ENCODE measurements around the gene NDUFAF5.
"Not testable (repeated sequence)": the region's sequence is repeated elsewhere in the genome, so short reads cannot be mapped to it uniquely, and the experiment has no call there.

The NDUFAF5 gene

DNA sequence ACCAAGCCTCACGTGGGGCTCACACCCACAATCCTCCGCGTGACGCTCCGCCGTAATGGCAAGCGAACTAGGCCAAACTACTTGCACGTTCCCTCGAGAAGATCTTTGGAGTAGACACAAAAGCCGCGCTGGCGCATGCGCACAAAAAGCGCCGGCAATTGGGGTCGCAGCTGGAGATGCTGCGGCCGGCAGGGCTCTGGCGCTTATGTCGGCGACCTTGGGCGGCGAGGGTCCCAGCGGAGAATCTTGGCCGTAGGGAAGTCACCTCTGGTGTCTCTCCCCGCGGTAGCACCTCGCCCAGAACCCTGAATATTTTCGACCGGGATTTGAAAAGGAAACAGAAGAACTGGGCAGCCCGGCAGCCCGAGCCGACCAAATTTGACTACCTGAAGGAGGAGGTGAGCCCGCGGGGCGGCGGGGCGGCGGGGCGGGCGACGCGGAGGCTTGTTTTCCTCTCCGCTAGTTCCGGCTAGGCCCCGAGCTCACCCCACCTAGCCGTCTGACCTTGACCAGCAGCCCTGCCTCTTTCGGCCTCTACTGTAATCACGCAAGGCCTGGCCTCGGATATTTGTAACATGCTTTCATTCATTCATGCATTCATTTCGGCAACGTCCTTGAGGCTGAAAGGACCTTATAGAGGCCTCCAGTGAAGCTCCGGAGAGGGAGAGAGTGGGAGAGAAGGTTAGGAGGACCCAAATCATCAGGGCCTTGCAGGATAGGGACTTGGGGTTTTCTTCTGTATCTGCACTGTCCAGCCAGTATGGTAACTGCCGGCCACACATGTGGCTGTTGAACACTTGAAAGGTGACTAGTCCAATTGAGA, at the start of gene NDUFAF5, which contains the start of gene ESF1:
Gene NDUFAF5 (plus strand): TSS at position 136 of the 823 bp plus-strand sequence. CDS start 41 bp downstream, at position 177.
Gene ESF1 (minus strand): TSS at position 27 of the 823 bp plus-strand sequence. CDS start 1,779 bp downstream, outside the sequence.
- DNase-seq, result peak; percentile 98

DNA sequence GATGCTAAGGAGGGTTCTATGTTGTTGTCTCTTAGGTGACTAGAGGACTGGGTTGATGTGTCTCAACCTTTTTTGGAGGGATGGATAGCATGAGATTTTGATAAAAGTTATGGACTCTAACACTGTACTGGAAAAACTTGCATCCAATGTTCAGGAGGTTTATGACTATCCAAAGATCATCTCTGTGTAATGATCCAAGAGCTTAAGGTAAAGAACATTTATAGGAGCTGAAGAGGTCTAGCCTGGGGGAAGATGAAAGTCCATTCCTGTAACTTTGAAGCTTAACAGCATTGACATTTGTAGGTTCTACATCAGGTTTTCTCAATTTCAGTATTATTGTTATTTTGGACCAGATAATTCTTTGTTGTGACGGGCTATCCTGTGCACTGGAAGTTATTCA, 49.0 kb upstream of the NDUFAF5 start:
- no peak for DNase-seq

DNA sequence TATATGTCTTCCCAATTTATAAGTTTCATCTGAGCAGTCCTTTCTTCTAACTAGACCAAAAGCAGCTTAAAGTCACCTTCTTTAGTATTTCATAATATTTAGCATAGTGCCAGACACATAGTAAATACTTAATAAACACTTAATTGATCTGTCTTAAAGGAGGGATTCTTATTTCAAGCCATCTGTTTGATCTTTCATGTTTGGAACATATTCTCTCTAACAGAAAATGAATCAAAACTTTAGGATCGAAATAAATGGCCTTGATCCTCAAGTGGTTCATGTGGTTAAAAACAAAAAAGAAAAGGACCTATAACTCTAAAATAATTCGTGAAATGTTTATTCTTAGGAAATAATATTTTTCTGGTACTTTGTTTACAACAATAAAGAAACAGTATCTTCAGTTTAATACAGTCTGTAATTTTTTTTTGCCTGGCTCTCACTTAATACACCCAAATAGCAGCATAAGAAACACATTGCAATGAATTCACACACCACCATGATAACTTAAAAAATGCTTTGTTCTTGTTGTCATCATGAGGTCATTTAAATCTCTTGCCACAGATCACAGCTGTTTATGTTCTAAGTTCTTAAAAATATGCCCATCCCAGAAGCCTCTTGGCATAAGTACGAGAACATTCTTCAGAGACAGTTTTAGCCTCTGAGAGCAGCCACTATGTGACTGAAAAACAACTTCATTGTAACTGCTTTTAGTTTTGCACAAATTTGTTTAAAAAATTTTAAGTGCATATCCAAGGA, 48.2 kb upstream of the NDUFAF5 start:
- no peak for DNase-seq

DNA sequence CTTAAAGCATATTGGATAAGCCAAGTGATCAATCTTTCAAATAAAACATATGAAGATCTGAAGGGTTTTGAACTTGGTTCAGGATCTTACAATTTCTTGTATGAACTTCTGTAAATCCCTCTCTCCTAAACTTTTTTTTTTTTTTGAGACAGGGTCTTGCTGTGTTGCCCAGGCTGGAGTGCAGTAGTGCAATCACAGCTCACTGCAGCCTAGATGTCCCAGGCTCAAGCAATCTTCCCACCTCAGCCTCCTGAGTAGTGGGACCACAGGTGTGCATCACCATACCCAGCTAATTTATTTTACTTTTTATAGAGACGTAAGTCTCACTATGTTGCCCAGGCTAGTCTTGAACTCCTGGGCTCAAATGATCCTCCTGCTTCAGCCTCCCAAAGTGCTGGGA, 46.6 kb upstream of the NDUFAF5 start:
- DNase-seq, result not testable (repeated sequence)

GRCh38 chr20:13739731-13740649, 44.8 kb upstream of the NDUFAF5 start:
- no peak for DNase-seq

DNA sequence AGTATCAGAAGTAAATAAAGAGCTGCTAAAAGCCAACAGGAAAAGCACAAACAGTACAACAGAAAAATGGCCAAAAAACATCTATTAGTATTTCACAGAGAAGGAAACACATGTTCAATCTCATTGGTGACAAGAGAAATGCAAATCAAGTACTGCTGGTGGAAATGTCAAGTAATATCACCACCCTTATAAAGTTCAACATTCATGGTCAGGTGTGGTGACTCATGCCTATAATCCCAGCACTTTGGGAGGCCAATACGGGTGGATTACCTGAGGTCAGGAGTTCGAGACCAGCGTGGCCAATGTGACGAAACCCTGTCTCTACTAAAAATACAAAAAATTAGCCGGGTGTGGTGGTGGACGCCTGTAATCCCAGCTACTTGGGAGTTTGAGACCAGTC, 42.9 kb upstream of the NDUFAF5 start:
- no peak for DNase-seq

DNA sequence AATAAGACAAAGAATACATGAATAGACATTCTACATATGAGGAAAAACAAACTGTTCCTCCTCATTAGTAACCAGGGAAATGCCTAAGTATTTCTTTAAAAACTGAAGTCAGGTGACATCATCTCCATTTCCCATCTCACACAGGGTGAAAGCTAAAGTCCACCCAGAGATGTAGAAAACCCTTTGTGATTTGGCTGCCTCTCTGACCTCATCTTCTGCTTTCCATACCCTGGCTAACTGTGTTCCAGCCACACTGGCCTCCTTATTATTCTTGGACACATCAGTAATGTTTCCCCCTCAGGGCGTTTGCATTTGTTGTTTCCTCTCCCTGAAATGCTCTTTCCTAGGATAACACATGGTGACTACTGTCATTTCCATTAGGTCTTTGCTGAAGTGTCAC, 40.5 kb upstream of the NDUFAF5 start:
- no peak for DNase-seq

DNA sequence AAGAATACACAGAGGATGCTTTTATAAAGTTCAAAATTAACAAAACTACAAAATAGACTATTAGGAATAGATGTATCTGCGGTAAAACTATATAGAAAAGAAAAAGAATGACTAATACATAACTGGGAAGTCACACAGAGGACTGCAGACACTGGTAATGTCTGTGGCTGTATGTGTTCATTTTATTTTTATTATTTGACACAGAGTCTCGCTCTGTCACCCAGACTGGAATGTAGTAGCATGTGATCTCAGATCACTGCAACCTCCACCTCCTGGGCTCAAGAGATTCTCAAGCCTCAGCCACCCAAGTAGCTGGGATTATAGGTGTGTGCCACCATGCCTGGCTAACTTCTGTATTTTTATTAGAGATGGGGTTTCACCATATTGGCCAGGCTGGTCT, 39.0 kb upstream of the NDUFAF5 start:
- DNase-seq, result no peak

DNA sequence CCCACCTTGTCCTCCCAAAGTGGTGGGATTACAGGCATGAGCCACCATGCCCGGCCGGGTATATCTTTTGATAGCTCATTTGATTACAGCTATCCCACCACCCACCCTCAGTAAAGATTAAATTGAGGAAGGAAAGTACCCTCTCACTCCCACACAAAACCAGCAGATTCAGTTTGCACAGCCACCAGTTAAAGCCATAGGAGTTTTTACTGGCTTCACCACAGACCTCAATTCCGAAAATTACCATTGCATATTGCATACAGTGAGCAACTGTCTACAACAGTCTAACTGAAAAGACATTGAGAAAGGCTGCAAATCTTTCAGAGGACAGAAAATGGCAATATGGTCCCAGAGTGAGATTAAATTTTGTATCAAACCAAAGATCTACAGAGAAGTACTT, 35.0 kb upstream of the NDUFAF5 start:
- no peak for DNase-seq

GRCh38 chr20:13753436-13754036, 31.3 kb upstream of the NDUFAF5 start:
- DNase-seq, result no peak

DNA sequence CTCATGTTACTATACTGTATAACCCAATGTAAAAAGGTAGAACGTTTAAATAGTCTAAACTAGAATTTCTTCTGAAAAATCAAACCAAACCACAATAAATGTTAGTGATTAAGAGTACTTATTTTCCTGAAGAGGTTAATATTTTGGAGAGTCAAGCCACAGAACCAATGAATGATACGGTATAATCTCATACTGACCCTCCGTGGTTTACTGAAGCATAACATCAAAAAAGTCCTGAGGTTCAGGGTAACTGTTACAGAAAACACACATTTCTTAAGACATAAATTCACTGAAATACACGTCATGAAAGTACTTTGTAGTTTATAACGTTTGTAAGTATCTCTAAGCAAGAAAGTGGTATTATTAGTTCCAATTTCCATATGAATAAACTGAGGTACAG, 29.0 kb upstream of the NDUFAF5 start:
- DNase-seq, result no peak

DNA sequence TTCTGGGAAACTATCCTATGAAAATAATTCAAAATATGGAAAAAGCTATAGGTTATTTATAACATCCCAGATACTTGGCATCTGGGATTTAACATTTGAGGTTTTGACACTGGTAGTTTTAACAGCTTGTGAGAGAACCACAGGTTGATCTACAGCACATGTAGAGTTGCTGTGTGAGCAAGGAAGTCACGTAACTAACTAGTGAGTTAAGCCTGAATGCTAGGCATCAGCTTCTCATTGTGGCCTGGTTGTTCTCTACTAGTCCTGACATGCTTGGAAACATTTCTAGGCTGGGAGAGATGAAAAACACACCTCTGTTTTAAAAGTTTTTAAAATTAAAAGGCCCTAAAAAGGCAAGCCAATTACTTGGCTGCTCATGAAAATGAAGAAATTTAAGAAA, 28.3 kb upstream of the NDUFAF5 start:
- no peak for DNase-seq

- no peak for DNase-seq
Observed at GRCh38 chr20:13758884-13759283, 25.9 kb upstream of the NDUFAF5 start.

DNA sequence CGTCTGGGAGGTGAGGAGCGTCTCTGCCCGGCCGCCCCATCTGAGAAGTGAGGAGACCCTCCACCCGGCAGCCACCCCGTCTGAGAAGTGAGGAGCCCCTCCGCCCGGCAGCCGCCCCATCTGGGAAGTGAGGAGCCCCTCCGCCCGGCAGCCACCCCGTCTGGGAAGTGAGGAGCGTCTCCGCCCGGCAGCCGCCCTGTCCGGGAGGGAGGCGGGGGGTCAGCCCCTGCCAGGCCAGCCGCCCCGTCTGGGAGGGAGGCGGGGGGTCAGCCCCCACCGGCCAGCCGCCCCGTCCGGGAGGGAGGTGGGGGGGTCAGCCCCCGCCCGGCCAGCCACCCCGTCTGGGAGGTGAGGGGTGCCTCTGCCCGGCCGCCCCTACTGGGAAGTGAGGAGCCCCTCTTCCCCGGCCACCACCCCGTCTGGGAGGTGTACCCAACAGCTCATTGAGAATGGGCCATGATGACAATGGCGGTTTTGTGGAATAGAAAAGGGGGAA, 24.3 kb upstream of the NDUFAF5 start:
- DNase-seq, result not testable (repeated sequence)

DNA sequence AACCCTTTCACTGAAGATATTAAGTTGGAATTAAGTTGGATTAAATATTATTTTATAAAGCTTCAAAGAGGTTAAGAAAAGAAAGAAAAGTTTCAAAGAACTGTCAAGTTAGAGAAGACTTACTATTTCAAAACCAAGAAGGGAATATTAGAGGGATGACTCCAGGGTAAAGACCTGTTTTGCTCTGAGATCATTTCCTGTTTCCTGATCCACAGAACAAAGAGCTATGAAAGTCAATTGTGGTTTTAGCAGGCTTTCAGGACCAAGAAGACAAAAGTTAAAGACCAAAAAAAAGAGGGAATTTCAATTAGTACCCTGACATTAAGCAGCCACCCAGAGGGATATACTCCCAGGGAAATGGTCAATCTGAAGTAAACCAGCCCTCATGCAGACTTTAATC, 19.5 kb upstream of the NDUFAF5 start:
- no peak for DNase-seq

GRCh38 chr20:13765868-13766416, 18.9 kb upstream of the NDUFAF5 start:
- DNase-seq, result no peak

- no peak for DNase-seq
Observed at GRCh38 chr20:13770141-13770540, 14.7 kb upstream of the NDUFAF5 start.

GRCh38 chr20:13771853-13772453, 12.9 kb upstream of the NDUFAF5 start:
- peak; percentile 50 for DNase-seq

DNA sequence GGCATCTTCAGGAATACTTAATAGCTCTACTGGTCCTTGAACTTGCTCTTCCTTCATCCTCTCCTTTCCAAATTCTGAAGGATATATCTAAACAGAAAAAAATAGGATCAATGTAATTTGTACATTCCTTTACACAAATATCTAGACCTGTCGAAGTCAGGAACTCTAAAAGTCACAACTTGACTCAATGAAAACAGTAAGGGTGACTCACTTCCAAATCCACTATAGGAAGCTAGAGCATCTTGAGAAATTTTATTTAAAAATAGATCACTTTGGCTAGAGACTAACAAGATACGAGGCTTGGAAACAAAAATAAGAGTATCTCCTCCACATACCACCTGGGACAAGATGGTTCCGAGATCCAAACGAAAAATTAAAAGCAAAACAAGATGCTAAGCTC, 12.3 kb upstream of the NDUFAF5 start:
- DNase-seq, result no peak

DNA sequence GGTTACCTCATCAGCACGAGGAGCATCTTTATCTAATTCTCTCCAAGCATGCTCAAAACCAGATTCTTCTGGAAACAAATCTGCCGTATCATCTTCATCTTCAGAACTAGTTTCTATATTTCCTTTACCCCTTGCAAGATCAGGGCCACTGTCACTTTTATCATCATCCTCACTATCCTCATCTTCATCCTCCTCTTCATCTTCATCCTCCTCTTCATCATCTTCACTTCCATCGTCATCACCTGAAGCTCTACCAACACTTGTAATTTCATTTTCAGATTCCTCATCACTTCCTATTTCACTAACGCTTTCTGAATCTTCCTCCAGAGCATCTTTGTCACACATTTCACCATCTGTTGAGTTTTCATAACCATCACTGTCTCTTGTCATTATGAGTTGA, 9.0 kb upstream of the NDUFAF5 start:
- no peak for DNase-seq

- DNase-seq, result no peak
Observed at GRCh38 chr20:13777171-13777601, 7.6 kb upstream of the NDUFAF5 start.

DNA sequence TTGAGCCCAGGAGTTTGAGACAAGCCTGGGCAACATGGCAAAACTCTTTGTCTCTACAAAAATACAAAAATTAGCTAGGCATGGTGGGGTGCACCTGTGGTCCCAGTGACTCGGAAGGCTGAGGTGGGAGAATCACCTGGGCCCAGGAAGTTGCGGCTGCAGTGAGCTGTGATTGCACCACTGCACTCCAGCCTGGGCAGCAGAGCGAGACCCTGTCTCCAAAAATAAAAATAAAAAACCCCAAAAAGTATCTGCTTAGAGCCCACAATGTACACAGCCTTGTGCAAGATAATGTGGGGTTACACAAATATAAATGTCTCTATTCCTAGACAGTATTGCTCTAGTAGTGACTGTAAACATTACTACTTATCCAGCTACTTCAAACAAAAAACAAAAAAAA, 6.0 kb upstream of the NDUFAF5 start:
- DNase-seq, result no peak

All from NCI-H748 treated with DMSO at 0.1 percent for 48 hours (cell line).